Stomach (tissue), 4 donors: ENCODE results near the gene CHERP.

ENCODE experiments used
- CTCF ChIP-seq, 7 experiments: fragments of 450-650 bp in 4 of 7; fragments of 200-600 bp in 3 of 7; sonication (generic) in 3 of 7; IDR thresholded peaks; one replicate each; pipeline ENCODE4 v1.5.1; 2016 to 2019; ENCODE audit warnings: antibody characterized with exemption in 7 of 7, control low read depth in 2 of 7, mild to moderate bottlenecking in 1 of 7
- EP300 ChIP-seq: sonication (generic); formaldehyde crosslinking; IDR thresholded peaks from one replicate; pipeline ENCODE4 v1.6.1; 2017; ENCODE audit warnings: antibody characterized with exemption
- POLR2A ChIP-seq, 4 donors: fragments of 450-650 bp; IDR thresholded peaks; one replicate each; pipeline ENCODE4 v1.6.1; 2016; ENCODE audit warnings: antibody characterized with exemption in 4 of 4, control low read depth in 2 of 4, mild to moderate bottlenecking in 1 of 4, moderate library complexity in 1 of 4

- TF ChIP-seq EP300 = no peak
- TF ChIP-seq CTCF (IDR thresholded peaks at IDR 0.05) = no peak
- no peak for TF ChIP-seq POLR2A (IDR thresholded peaks at IDR 0.05)
Measured at GRCh38 chr19:16530540-16531379, 11.5 kb downstream of the CHERP start.
